DOHH2 (cell line): ENCODE measurements around the gene MARS1.
"Not testable (repeated sequence)": the region's sequence is repeated elsewhere in the genome, so short reads cannot be mapped to it uniquely, and the experiment has no call there.

Experiments
- H3F3A ChIP-seq: fragments of 200-600 bp; sonication (generic), shearing (Covaris generic); 2 replicates; pipeline ENCODE4 v1.6.0; 2016; ENCODE audit warnings: antibody characterized with exemption, mild to moderate bottlenecking; ENCODE audit not compliant: control insufficient read depth, insufficient read depth
- H3K27ac ChIP-seq: fragments of 200-600 bp; sonication (generic); 2 replicates; pipeline ENCODE4 v1.5.1; 2014; ENCODE audit warnings: low read depth, mild to moderate bottlenecking, low read length, moderate library complexity
- H3K27me3 ChIP-seq: fragments of 200-600 bp; sonication (generic); 2 replicates; pipeline ENCODE4 v1.6.1; 2014; ENCODE audit warnings: mild to moderate bottlenecking, low read length, mixed read lengths; ENCODE audit not compliant: control insufficient read depth
- H3K36me3 ChIP-seq: fragments of 200-600 bp; sonication (generic); 2 replicates; pipeline ENCODE4 v1.6.1; 2014; ENCODE audit warnings: mild to moderate bottlenecking, low read length, moderate library complexity, mixed read lengths; ENCODE audit not compliant: control insufficient read depth
- H3K4me1 ChIP-seq: fragments of 200-600 bp; sonication (generic); 2 replicates; pipeline ENCODE4 v1.6.1; 2014; ENCODE audit warnings: mild to moderate bottlenecking, low read length, mixed read lengths; ENCODE audit not compliant: control insufficient read depth
- H3K4me2 ChIP-seq: fragments of 200-600 bp; sonication (generic); 2 replicates; pipeline ENCODE4 v1.6.0; 2014; ENCODE audit warnings: mild to moderate bottlenecking, low read length, moderate library complexity
- H3K4me3 ChIP-seq: fragments of 200-600 bp; sonication (generic); 2 replicates; pipeline ENCODE4 v1.5.1; 2014; ENCODE audit warnings: mild to moderate bottlenecking, low read length, mixed read lengths
- H3K79me2 ChIP-seq: fragments of 200-600 bp; sonication (generic); 2 replicates; pipeline ENCODE4 v1.6.1; 2014; ENCODE audit warnings: mild to moderate bottlenecking, low read length, mixed read lengths; ENCODE audit not compliant: control insufficient read depth
- H3K9me2 ChIP-seq: fragments of 200-600 bp; sonication (generic); replicated peaks from 2 replicates; pipeline ENCODE4 v1.6.1; 2014; ENCODE audit warnings: mild to moderate bottlenecking, low read length, mixed read lengths; ENCODE audit not compliant: control insufficient read depth
- H3K9me3 ChIP-seq: fragments of 200-600 bp; sonication (generic); 2 replicates; pipeline ENCODE4 v1.6.1; 2014; ENCODE audit warnings: antibody characterized with exemption, low read length, mixed read lengths; ENCODE audit not compliant: control insufficient read depth, insufficient read depth
- H4K20me1 ChIP-seq: fragments of 200-600 bp; sonication (generic); 2 replicates; pipeline ENCODE4 v1.6.0; 2014; ENCODE audit warnings: low read depth, mild to moderate bottlenecking, antibody characterized with exemption, low read length, moderate library complexity; ENCODE audit not compliant: control insufficient read depth, insufficient read depth
- CTCF ChIP-seq: fragments of 200-600 bp; sonication (generic); IDR thresholded peaks from one replicate; pipeline ENCODE4 v1.5.1; 2014; ENCODE audit warnings: antibody characterized with exemption, mild to moderate bottlenecking, low read depth, low read length; ENCODE audit not compliant: poor library complexity, severe bottlenecking
- EZH2phosphoT487 ChIP-seq: fragments of 200-600 bp; sonication (generic); IDR thresholded peaks from 2 replicates; pipeline ENCODE4 v1.6.1; 2017; ENCODE audit warnings: borderline replicate concordance, mild to moderate bottlenecking, antibody characterized with exemption, low read length, moderate library complexity, mixed read lengths

The MARS1 gene

GRCh38 chr12:57511588-57512325 lies 23.9 kb downstream of the MARS1 start:
- no peak overlapping the region for H3K27ac ChIP-seq
- H3F3A ChIP-seq, result peaks cover 33% of the 10 kb centered on the region

GRCh38 chr12:57512665-57513064 lies 24.8 kb downstream of the MARS1 start:
- Histone ChIP-seq H3K36me3 (peaks cover 78% of the 10 kb centered on the region), H4K20me1 (no peaks in the 10 kb centered on the region), H3F3A (peaks cover 40% of the 10 kb centered on the region), H3K4me3 (no peak overlapping the region), H3K9me3 (no peaks in the 10 kb centered on the region), H3K4me2 (no peak overlapping the region), H3K4me1 (peaks cover 6% of the 10 kb centered on the region; the same call in 1 of the 2 replicates), H3K9me2 (no peaks in the 10 kb centered on the region), H3K27ac (no peak overlapping the region), H3K79me2 (peaks cover 10% of the 10 kb centered on the region), H3K27me3 (no peaks in the 10 kb centered on the region)
- no peak for TF ChIP-seq EZH2phosphoT487
- no peak for TF ChIP-seq CTCF

More at GRCh38 chr12:57511588-57512325, 23.9 kb downstream of the MARS1 start:
- Histone ChIP-seq H3K27me3 (no peaks in the 10 kb centered on the region), H3K9me2 (no peaks in the 10 kb centered on the region), H3K9me3 (no peaks in the 10 kb centered on the region), H3K4me3 (no peak overlapping the region), H3K4me2 (no peak overlapping the region), H3K79me2 (peaks cover under 1% of the 10 kb centered on the region), H4K20me1 (no peaks in the 10 kb centered on the region), H3K4me1 (no peaks in the 10 kb centered on the region), H3K36me3 (peaks cover 69% of the 10 kb centered on the region)
- TF ChIP-seq EZH2phosphoT487, result no peak
- no peak for TF ChIP-seq CTCF

GRCh38 chr12:57513266-57513665 lies 25.4 kb downstream of the MARS1 start:
- no peak overlapping the region for H3K27ac ChIP-seq
- no peaks in the 10 kb centered on the region for H3K27me3 ChIP-seq
- peaks cover 16% of the 10 kb centered on the region for H3K79me2 ChIP-seq
- no peaks in the 10 kb centered on the region for H3K9me2 ChIP-seq
- no peak overlapping the region for H3K4me2 ChIP-seq
- TF ChIP-seq EZH2phosphoT487, result no peak
- no peak for TF ChIP-seq CTCF
- H4K20me1 ChIP-seq, result no peaks in the 10 kb centered on the region
- H3K9me3 ChIP-seq, result no peaks in the 10 kb centered on the region
- H3F3A ChIP-seq, result peaks cover 41% of the 10 kb centered on the region
- H3K4me1 ChIP-seq, result peaks cover 12% of the 10 kb centered on the region
- peaks cover 84% of the 10 kb centered on the region for H3K36me3 ChIP-seq
- no peak overlapping the region for H3K4me3 ChIP-seq

- peaks cover 16% of the 10 kb centered on the region for H3K4me1 ChIP-seq
- not testable (repeated sequence) for H3K4me2 ChIP-seq, H3K27ac ChIP-seq, H3K9me3 ChIP-seq, H3K4me3 ChIP-seq, H4K20me1 ChIP-seq, H3K9me2 ChIP-seq, H3K27me3 ChIP-seq
- H3K36me3 ChIP-seq, result peaks cover 88% of the 10 kb centered on the region
- H3K79me2 ChIP-seq, result peaks cover 20% of the 10 kb centered on the region
- H3F3A ChIP-seq, result peaks cover 43% of the 10 kb centered on the region
Measured at GRCh38 chr12:57513677-57514076, 25.8 kb downstream of the MARS1 start.

- not testable (repeated sequence) for H3K4me3 ChIP-seq, H3K27ac ChIP-seq, H3K9me3 ChIP-seq, H3K9me2 ChIP-seq, H3K4me2 ChIP-seq, H4K20me1 ChIP-seq, H3K27me3 ChIP-seq
- Histone ChIP-seq H3K36me3 (peaks cover 88% of the 10 kb centered on the region), H3F3A (peaks cover 43% of the 10 kb centered on the region), H3K4me1 (peaks cover 21% of the 10 kb centered on the region), H3K79me2 (peaks cover 26% of the 10 kb centered on the region)
Measured at GRCh38 chr12:57514246-57514645, 26.4 kb downstream of the MARS1 start.
